ENCODE data around the gene ATP2C2.

- TF ChIP-seq POLR2A (IDR thresholded peaks at IDR 0.05; ENCODE audit: low read depth, low read length) = no peak
- no peak for TF ChIP-seq TAF1 (IDR thresholded peaks at IDR 0.05; ENCODE audit: low read depth, low read length)
- TF ChIP-seq POU2F2 (IDR thresholded peaks at IDR 0.05; ENCODE audit: low read depth, low read length) = no peak
These were observed 18.7 kb downstream of the ATP2C2 start for GRCh38 chr16:84387021-84387420.
